Caco-2 (cell line): Measurements from ENCODE around the gene NGF. TPM values are rescaled to one million over a fixed set of nuclear protein-coding genes. Genes with fewer than 3 reads are reported as not detected.

Experiments used
- BruUV-seq: library from RNA; stranded (reverse); fragments of 400-500 nt; replicated peaks from 2 replicates; lab custom pipeline; 2021; lab: Mats Ljungman, UMichigan
- CTCF ChIA-PET: fragments of 300-600 bp; sonication (Branson Sonifier 250); formaldehyde crosslinking; loops from one replicate; lab custom pipeline; 2022; ENCODE audit warnings: antibody characterized with exemption; lab: Charles Lee
- POLR2A ChIA-PET: fragments of 300-600 bp; sonication (Branson Sonifier 250); formaldehyde crosslinking; loops from one replicate; lab custom pipeline; 2022; ENCODE audit warnings: antibody characterized with exemption; lab: Charles Lee
- DNase-seq, 2 experiments: peaks; one replicate each; pipeline versions ENCODE4 v3.0.0 to v3.0.0-alpha.2; 2020 to 2022
- H3K27me3 ChIP-seq: replicated peaks from 2 replicates; pipeline ENCODE4 v1.6.0; 2011; ENCODE audit warnings: low read length; ENCODE audit not compliant: control insufficient read depth, insufficient read depth
- H3K36me3 ChIP-seq: 2 replicates; pipeline ENCODE4 v1.5.1; 2011; ENCODE audit warnings: low read length; ENCODE audit not compliant: control insufficient read depth, insufficient read depth
- H3K4me1 ChIP-seq: fragments of 250-450 bp; sonication (Bioruptor Pico); 2 replicates; pipeline ENCODE4 v1.5.1; 2020; ENCODE audit warnings: mild to moderate bottlenecking
- H3K4me3 ChIP-seq: 2 replicates; pipeline ENCODE4 v1.5.1; 2011; ENCODE audit warnings: low read depth, mild to moderate bottlenecking, control low read depth, low read length
- H3K9me3 ChIP-seq: fragments of 250-450 bp; sonication (Bioruptor Pico); 2 replicates; pipeline ENCODE4 v1.5.1; 2020; ENCODE audit warnings: mild to moderate bottlenecking, moderate library complexity
- H3K27ac Mint-ChIP-seq: one replicate; pipeline ENCODE4 v1.8.0; 2022; ENCODE audit warnings: mixed read lengths; ENCODE audit not compliant: unreplicated experiment
- H3K27me3 Mint-ChIP-seq: one replicate; pipeline ENCODE4 v1.8.0; 2022; ENCODE audit warnings: mixed read lengths; ENCODE audit not compliant: insufficient read depth, unreplicated experiment
- H3K36me3 Mint-ChIP-seq: one replicate; pipeline ENCODE4 v1.8.0; 2022; ENCODE audit warnings: mild to moderate bottlenecking, mixed read lengths; ENCODE audit not compliant: insufficient read depth, unreplicated experiment
- H3K4me1 Mint-ChIP-seq: one replicate; pipeline ENCODE4 v1.8.0; 2022; ENCODE audit warnings: low read depth, mixed read lengths; ENCODE audit not compliant: unreplicated experiment
- H3K4me3 Mint-ChIP-seq: one replicate; pipeline ENCODE4 v1.8.0; 2022; ENCODE audit warnings: mild to moderate bottlenecking, moderate library complexity, mixed read lengths; ENCODE audit not compliant: unreplicated experiment
- H3K9me3 Mint-ChIP-seq: one replicate; pipeline ENCODE4 v1.8.0; 2022; ENCODE audit warnings: mixed read lengths; ENCODE audit not compliant: unreplicated experiment
- intact Hi-C: fragments of 100-400 bp; cut with micrococcal nuclease; formaldehyde crosslinking; loops from one replicate; pipeline ENCODE4 v1.10.0; 2022; ENCODE audit not compliant: unreplicated experiment
- total RNA-seq: library from RNA; stranded (reverse); gene quantifications from 2 replicates; pipeline ENCODE4 v1.2.3, GENCODE V29; 2022
- TF ChIP-seq, protein P1 (sequence below), 2 experiments: fragments of 200-600 bp in 1 of 2; IDR thresholded peaks; 1 replicate in 1 of 2; 2 replicates in 1 of 2; pipeline versions ENCODE4 v1.5.1 to v1.8.0; 2011 to 2022; ENCODE audit warnings: antibody characterized with exemption in 1 of 2, control low read depth in 1 of 2, inconsistent platforms in 1 of 2, low read depth in 1 of 2, low read length in 1 of 2, mild to moderate bottlenecking in 1 of 2, moderate library complexity in 1 of 2; ENCODE audit not compliant: insufficient read depth in 1 of 2, severe bottlenecking in 1 of 2, unreplicated experiment in 1 of 2

The NGF gene
- total RNA-seq, 1 experiment from 2014 or later = not detected

- POLR2A ChIA-PET = no interaction called here
- Mint-ChIP-seq H3K36me3 (no peaks in the 10 kb centered on the region), H3K27me3 (no peaks in the 10 kb centered on the region), H3K9me3 (no peaks in the 10 kb centered on the region), H3K27ac (no peak overlapping the region), H3K4me1 (peaks cover 7% of the 10 kb centered on the region), H3K4me3 (no peak overlapping the region)
- CTCF ChIA-PET = no interaction called here
- no peaks in the 10 kb centered on the region for H3K36me3 ChIP-seq
- no peaks in the 10 kb centered on the region for H3K4me1 ChIP-seq
- intact Hi-C loops = no loop called here
- TF ChIP-seq, protein P1, sequence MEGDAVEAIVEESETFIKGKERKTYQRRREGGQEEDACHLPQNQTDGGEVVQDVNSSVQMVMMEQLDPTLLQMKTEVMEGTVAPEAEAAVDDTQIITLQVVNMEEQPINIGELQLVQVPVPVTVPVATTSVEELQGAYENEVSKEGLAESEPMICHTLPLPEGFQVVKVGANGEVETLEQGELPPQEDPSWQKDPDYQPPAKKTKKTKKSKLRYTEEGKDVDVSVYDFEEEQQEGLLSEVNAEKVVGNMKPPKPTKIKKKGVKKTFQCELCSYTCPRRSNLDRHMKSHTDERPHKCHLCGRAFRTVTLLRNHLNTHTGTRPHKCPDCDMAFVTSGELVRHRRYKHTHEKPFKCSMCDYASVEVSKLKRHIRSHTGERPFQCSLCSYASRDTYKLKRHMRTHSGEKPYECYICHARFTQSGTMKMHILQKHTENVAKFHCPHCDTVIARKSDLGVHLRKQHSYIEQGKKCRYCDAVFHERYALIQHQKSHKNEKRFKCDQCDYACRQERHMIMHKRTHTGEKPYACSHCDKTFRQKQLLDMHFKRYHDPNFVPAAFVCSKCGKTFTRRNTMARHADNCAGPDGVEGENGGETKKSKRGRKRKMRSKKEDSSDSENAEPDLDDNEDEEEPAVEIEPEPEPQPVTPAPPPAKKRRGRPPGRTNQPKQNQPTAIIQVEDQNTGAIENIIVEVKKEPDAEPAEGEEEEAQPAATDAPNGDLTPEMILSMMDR (IDR thresholded peaks at IDR 0.05; ENCODE audit: insufficient read depth in 1 of 2, low read depth in 1 of 2, low read length in 1 of 2, severe bottlenecking in 1 of 2, unreplicated experiment in 1 of 2) = no peak
- no peak overlapping the region for H3K4me3 ChIP-seq
- H3K9me3 ChIP-seq = no peaks in the 10 kb centered on the region
- H3K27me3 ChIP-seq = no peaks in the 10 kb centered on the region; the same call in 1 of the 2 replicates
- no TSS peak for BruUV-seq
- no peak for DNase-seq
Observed at GRCh38 chr1:115291741-115292140, 46.3 kb downstream of the NGF start.

DNA sequence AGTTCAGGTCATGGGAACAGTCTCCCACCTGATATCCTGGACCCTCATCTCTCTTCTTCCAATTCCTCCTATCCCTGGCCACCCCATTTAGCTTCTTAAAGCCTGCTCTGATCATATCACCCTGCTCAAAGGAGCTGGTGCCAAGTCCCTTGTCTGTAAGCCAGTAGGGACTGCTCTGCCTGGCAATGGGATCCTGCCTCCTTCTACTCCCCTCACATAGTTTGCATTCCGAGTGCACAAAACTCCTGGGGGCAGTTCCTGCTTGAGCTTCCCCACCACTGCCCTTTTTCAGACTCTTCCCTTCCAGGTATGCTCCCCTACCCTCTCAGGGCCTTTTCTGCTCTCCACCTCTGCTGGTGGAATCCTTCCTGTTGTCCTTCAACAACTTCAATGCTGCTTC is 48.1 kb downstream of the NGF start:
- H3K4me1 Mint-ChIP-seq = peaks cover 11% of the 10 kb centered on the region
- H3K27ac Mint-ChIP-seq = no peak overlapping the region
- H3K9me3 ChIP-seq = no peaks in the 10 kb centered on the region
- H3K36me3 Mint-ChIP-seq = no peaks in the 10 kb centered on the region
- H3K4me1 ChIP-seq = no peaks in the 10 kb centered on the region
- CTCF ChIA-PET = no interaction called here
- POLR2A ChIA-PET = no interaction called here
- BruUV-seq = no TSS peak
- H3K4me3 ChIP-seq = no peak overlapping the region
- TF ChIP-seq, protein P1 (IDR thresholded peaks at IDR 0.05; ENCODE audit: insufficient read depth in 1 of 2, low read depth in 1 of 2, low read length in 1 of 2, severe bottlenecking in 1 of 2, unreplicated experiment in 1 of 2) = no peak
- H3K27me3 ChIP-seq = no peaks in the 10 kb centered on the region; the same call in 1 of the 2 replicates
- intact Hi-C loops = no loop called here
- no peak overlapping the region for H3K4me3 Mint-ChIP-seq
- no peaks in the 10 kb centered on the region for H3K9me3 Mint-ChIP-seq
- no peaks in the 10 kb centered on the region for H3K36me3 ChIP-seq
- no peak for DNase-seq
- no peaks in the 10 kb centered on the region for H3K27me3 Mint-ChIP-seq

- H3K27me3 Mint-ChIP-seq = no peaks in the 10 kb centered on the region
- no peaks in the 10 kb centered on the region; the same call in 1 of the 2 replicates for H3K27me3 ChIP-seq
- H3K36me3 Mint-ChIP-seq = no peaks in the 10 kb centered on the region
- peaks cover 13% of the 10 kb centered on the region for H3K4me1 Mint-ChIP-seq
- TF ChIP-seq, protein P1 (IDR thresholded peaks at IDR 0.05; ENCODE audit: insufficient read depth in 1 of 2, low read depth in 1 of 2, low read length in 1 of 2, severe bottlenecking in 1 of 2, unreplicated experiment in 1 of 2) = no peak
- BruUV-seq = no TSS peak
- no peaks in the 10 kb centered on the region for H3K36me3 ChIP-seq
- DNase-seq = no peak
- H3K9me3 ChIP-seq = no peaks in the 10 kb centered on the region
- H3K4me3 ChIP-seq = no peak overlapping the region
- H3K4me3 Mint-ChIP-seq = no peak overlapping the region
- POLR2A ChIA-PET = no interaction called here
- CTCF ChIA-PET = no interaction called here
- H3K9me3 Mint-ChIP-seq = no peaks in the 10 kb centered on the region
- no peaks in the 10 kb centered on the region for H3K4me1 ChIP-seq
- intact Hi-C loops = no loop called here
- H3K27ac Mint-ChIP-seq = no peak overlapping the region
Observed at GRCh38 chr1:115288591-115289198, 49.4 kb downstream of the NGF start.
